HT1080 (cell line): Measurements from ENCODE around the gene RBMS3. TPM values are rescaled to one million over a fixed set of nuclear protein-coding genes. Genes with fewer than 3 reads are reported as not detected.
"Not testable (repeated sequence)": the region's sequence is repeated elsewhere in the genome, so short reads cannot be mapped to it uniquely, and the experiment has no call there.

Experiments used
- DNase-seq: peaks from one replicate; pipeline ENCODE4 v3.0.0-alpha.2; 2015; ENCODE audit warnings: low read depth
- total RNA-seq: library from RNA; depleted of rRNA; stranded (reverse); fragments of >200 nt; shearing (Covaris generic); gene quantifications from 2 replicates; pipeline ENCODE4 v1.2.3, GENCODE V29; 2014

The RBMS3 gene
- total RNA-seq, 1 experiment from 2014 or later: 19.6 TPM

GRCh38 chr3:29311795-29312194, 30.9 kb downstream of the RBMS3 start:
- DNase-seq: no peak

GRCh38 chr3:29312395-29312794, 31.5 kb downstream of the RBMS3 start:
- DNase-seq: no peak

GRCh38 chr3:29312960-29313452, 32.1 kb downstream of the RBMS3 start:
- DNase-seq: no peak

- DNase-seq: no peak
Measured at GRCh38 chr3:29313981-29314726, 33.3 kb downstream of the RBMS3 start.

DNA sequence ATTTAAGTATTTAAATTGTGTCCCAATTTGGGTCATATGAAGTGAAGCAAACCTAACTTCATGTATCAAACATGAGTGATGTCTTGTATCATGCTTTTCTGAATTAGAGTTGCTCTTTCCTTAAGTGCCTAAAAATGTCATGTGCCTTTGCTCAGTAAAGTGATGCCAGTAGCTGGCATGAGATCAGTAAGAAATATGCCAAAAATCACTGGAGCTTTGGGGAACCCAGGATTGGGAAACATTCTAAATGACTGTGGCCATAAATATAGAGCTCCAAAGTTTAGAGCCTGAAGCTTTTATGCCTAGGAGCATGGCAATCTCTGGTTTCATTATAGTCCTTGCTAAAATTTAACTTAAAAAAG, 33.8 kb downstream of the RBMS3 start:
- DNase-seq: no peak

GRCh38 chr3:29317659-29318173, 36.8 kb downstream of the RBMS3 start:
- no peak for DNase-seq

DNA sequence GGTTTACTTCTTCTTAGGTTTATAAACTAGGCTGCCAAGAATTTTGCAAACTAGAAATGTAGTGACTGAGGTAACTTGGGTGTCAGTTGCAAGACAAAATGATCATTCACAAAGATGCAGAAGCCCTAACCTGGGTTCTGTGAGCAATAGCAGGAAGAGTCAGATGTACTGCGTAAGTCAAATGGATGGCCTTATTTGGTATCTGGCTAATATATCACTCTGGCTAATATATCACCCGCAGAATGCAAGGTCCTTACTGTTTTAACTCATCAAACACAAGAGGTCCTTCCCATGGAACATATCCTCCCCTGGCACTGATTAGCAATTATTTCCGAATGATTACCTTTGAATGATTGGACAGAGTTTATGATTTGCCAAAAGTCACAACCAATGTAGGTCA, 37.4 kb downstream of the RBMS3 start:
- no peak for DNase-seq

DNA sequence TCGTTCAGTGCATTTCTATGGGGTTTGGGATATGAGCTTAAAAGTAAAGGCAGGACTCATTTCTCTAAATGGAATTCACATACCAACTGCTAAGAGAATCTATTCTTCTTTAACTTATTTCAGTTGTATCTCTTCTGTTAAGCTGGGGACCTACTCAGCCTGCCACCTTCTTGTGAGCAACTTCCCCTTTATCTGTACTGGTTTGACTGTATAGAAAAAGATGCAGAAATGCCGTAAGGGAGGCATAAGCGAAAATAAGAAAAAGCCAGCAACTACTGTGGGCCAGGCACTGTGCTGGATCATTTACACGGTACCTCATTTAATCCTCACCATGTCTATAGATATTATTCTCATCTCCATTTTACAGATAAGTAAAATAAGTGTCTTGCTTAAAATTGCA, 38.4 kb downstream of the RBMS3 start:
- DNase-seq: no peak

DNA sequence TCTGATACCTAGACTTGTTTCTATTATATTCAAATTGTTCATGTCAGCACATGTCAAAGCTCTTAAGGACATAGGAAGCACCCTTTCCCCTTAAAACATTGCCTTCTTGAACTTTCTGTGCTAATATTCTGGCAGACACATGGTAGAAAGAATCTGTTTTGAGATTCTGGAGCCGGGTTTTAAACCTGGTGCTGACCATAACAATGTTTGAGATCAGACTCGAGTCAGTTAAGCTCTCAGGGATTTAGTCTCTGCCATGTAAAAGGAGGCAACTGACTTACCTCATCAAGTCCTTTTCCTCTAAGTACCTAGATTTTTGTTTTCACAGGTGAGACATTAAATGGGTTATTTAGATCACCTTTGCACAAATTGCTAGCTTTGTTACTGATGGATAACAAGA, 38.9 kb downstream of the RBMS3 start:
- DNase-seq: no peak

GRCh38 chr3:29322586-29322985, 41.7 kb downstream of the RBMS3 start:
- DNase-seq: no peak

DNA sequence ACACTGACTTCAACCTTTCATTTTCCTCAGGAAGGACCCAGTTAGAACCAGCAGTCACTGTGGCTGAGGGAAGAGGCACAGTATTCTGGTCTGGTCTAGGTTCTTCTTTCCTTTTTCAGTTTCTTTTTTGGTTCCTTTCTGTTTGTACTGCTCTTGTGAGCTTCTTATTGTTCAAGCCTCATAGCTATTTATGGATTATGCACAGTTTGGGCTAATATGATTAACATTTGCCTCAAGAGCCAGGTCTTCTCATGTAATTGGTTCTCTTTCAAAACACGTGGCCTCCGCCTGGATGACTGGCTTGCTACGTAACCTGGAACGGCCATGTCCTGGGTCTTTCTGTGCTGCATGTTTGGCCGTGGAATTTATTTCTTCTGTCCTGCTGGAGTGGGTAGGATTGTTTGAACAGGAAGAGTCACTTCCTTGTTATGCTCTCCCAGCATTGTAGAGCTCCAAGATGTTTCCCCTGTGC, 43.3 kb downstream of the RBMS3 start:
- DNase-seq: peak; percentile 88

DNA sequence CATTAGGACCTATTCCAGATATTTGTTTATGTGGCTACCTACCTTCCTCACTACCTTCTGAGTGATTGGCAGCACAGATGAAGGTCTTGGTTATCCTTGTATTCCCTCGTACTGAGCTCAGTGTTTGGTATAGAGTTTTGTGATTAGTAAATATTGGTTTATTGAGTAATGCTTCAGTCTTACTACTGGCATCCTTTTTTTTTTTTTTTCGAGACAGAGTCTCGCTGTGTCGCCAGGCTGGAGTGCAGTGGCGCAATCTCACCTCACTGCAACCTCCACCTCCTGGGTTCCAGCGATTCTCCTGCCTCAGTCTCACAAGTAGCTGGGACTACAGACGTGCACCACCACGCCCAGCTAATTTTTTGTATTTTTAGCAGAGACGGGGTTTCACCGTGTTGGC, 45.7 kb downstream of the RBMS3 start:
- not testable (repeated sequence) for DNase-seq

DNA sequence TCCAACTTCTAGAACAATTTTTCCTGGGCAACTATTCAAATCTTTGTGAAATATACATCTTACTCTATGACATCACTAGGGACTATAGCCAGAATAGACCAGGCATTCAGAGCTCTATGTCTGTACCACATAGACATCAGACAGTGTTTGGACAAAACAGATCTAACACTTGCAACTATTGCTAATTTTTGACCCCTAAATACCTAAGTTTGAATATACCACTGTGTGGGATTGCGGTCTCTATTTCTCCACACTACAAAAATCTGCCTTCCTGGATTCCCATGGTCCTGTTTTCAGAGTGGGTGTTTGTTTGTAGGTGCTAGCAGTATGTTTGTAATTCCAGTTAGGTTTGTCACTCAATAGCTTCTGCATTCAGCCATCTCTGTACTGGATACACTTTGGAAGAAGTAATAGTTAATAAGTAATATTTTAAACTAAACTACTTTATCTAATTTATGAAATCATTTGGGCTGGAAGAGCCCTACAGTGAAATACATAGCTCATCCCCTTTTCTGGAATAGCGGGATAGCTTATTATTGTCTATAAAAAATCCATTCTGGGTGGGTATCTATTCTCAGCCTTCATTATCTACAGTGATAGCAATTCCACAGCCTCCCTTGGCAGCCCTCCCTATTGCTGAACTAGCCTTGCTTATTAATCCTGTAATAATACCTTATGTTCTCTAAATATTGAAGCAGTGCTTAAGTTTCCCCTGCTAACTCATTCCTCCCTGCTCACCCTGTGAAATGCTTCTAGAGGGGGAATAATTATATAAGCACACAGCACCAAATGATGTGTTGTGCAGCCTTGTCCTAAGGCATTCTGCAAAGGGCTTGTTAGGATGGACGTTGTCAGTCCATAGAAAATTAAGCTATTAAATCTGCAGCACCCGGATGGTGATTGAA, 49.4 kb downstream of the RBMS3 start:
- DNase-seq: no peak

GRCh38 chr3:29331035-29331434, 50.2 kb downstream of the RBMS3 start:
- DNase-seq: no peak

DNA sequence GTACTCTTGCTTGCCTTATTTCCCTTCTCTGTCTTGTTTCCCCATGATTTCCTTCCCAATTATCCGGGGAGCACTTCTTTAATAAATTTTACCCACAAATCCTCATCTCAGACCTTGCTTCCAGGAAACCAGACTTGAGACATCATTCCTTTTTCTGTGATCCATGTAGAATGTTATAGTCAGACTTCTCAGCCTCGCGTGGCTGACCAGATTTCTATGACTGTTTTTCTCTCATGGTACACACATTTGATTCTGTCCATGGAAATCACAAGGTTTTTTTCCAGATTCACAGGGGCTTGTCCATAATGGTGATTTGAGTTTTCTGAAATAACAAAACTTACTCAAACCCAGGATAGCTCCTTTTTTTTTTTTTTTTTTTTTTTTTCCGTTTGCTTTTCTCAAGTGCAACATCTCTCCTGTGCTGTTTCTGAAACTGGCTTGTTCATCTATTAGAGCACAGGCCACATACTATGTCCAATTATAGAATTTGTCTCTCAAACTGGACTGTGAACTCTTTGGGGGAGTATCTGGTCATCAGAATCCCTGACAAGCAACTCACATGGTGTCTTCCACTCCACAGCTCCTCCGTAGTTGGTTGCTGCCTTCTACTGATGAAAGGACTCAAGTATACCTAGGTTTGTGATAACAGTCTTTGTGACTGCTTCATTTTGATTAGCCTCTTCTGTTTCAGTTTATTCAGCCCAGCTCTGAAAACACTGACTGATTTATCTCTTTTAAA, 50.8 kb downstream of the RBMS3 start:
- no peak for DNase-seq

GRCh38 chr3:29332195-29332637, 51.3 kb downstream of the RBMS3 start:
- no peak for DNase-seq

DNA sequence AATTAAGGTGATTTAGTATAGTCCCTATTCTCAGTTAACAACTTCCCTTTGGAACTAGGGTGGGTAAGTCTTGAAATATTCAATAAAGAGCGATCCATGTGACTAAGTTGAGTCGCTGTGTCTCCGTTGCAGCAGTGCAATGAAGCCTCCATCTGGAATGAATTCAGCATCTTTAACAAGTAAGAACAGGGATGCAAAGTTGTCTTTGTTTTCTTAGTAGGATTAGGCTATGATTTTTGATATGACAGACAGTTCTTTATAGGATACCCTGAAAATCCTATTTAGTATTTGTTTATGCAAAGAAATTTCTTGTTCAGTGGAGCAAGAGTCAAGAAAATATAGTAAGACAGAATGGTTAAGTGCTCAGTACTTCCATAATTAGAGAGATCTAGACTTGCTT, 52.7 kb downstream of the RBMS3 start:
- DNase-seq: no peak

GRCh38 chr3:29334706-29335105, 53.8 kb downstream of the RBMS3 start:
- DNase-seq: peak; percentile 23

DNA sequence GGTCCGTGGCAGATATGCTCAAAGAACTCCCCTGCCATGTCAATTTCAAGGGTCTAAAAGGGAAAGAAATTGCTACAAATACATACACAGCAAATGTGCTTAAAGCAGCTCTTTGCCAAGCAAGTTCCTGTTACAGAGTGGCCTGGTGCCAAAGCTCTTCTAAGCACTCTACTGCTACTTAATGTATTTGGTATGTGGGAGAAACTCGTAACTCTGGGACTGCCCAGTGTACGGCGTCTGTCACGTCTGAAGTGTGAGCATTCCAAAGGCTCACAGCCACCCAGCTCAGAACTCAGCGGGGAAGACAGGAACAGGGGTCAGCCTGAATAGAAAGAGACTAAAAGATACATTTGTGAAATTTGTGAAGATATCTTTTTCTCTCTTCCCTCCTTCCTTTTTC, 54.6 kb downstream of the RBMS3 start:
- DNase-seq: peak; percentile 89

GRCh38 chr3:29335943-29336342, 55.1 kb downstream of the RBMS3 start:
- no peak for DNase-seq

- no peak for DNase-seq
Measured at GRCh38 chr3:29337565-29337964, 56.7 kb downstream of the RBMS3 start.
